Measurements from ENCODE around the gene UCKL1. TPM values are rescaled to one million over a fixed set of nuclear protein-coding genes. Genes with fewer than 3 reads are reported as not detected.
A peak's percentile ranks its signal among the peaks of the same experiment; 100 is the strongest.

Gene UCKL1
- polyA plus RNA-seq, 3 donors, result 10.9 to 65.8 (median 14.5) TPM

- Mint-ChIP-seq H3K4me3 (peak overlapping the region; percentile 92 to 95), H3K27ac (peak overlapping the region; percentile 96 to 99 (median 98)), H3K9me3 (no peaks in the 10 kb centered on the region), H3K27me3 (ENCODE audit: low read depth in 3 of 3) (no peaks in the 10 kb centered on the region), H3K4me1 (peaks cover 55% of the 10 kb centered on the region), H3K36me3 (peaks cover 36 to 49% of the 10 kb centered on the region in 2 donors)
- Histone ChIP-seq H3K4me2 (replicated peaks; ENCODE audit: extremely low read depth, low read length, poor library complexity, severe bottlenecking) (peak overlapping the region; percentile 96), H4K20me1 (ENCODE audit: insufficient read depth, low read length) (peaks cover 91% of the 10 kb centered on the region), H2AFZ (ENCODE audit: insufficient read depth, low read depth, low read length, poor library complexity, severe bottlenecking) (no peak overlapping the region), H3K9ac (ENCODE audit: insufficient read depth, low read length, poor library complexity, severe bottlenecking) (peak overlapping the region; percentile 78), H3K9me3 (replicated peaks in 1 of 2; ENCODE audit: control insufficient read depth in 1 of 2, insufficient read depth in 1 of 2, low read length in 2 of 2) (no peaks in the 10 kb centered on the region), H3K79me2 (ENCODE audit: insufficient read depth, low read length) (peaks cover 58% of the 10 kb centered on the region), H3K27me3 (ENCODE audit: control insufficient read depth in 2 of 2, insufficient read depth in 2 of 2, low read length in 2 of 2) (no peaks in the 10 kb centered on the region), H3K4me1 (ENCODE audit: control insufficient read depth in 1 of 2, insufficient read depth in 2 of 2, low read length in 2 of 2) (peaks cover 52 to 60% of the 10 kb centered on the region in 2 donors), H3K27ac (ENCODE audit: low read depth in 1 of 2, low read length in 2 of 2) (peak overlapping the region; percentile 90 to 93), H3K36me3 (replicated peaks in 1 of 2; ENCODE audit: control insufficient read depth in 1 of 2, insufficient read depth in 2 of 2, low read length in 2 of 2) (peaks cover 21 to 36% of the 10 kb centered on the region in 2 donors), H3K4me3 (replicated peaks in 1 of 3; ENCODE audit: low read depth in 2 of 3, low read length in 3 of 3) (peak overlapping the region; percentile 80 to 96 (median 80))
- no peak for TF ChIP-seq CTCF (IDR thresholded peaks at IDR 0.05)
- WGBS (ENCODE audit: insufficient coverage), result under 1% methylated on average over 33 of the region's 87 CpGs
- no peak for DNase-seq
- intact Hi-C loops (cut with micrococcal nuclease), result loop anchor here in 1 of 2 donors (5.0 to 10.0 kb wide), 2 partner anchors 62 to 331 kb away; partner anchors contain the start of gene UCKL1
These were observed 60.8 kb downstream of the UCKL1 start for GRCh38 chr20:63895202-63895951.

- H2AFZ ChIP-seq (ENCODE audit: insufficient read depth, low read depth, low read length, poor library complexity, severe bottlenecking), result peak within 1 kb of the TSS; percentile 1
- TF ChIP-seq CTCF (IDR thresholded peaks at IDR 0.05), result no peak
- H3K27me3 ChIP-seq (ENCODE audit: control insufficient read depth in 2 of 2, insufficient read depth in 2 of 2, low read length in 2 of 2), result no peaks in the 10 kb centered on the region
- H3K4me3 ChIP-seq (replicated peaks in 1 of 3; ENCODE audit: low read depth in 2 of 3, low read length in 3 of 3), result peak within 1 kb of the TSS; percentile 80 to 96 (median 80)
- peaks cover 43 to 57% of the 10 kb centered on the region in 2 donors for H3K36me3 Mint-ChIP-seq
- peak; percentile 95 to 96 (median 95) for DNase-seq
- under 1% methylated on average over 69 of the region's 82 CpGs for WGBS (ENCODE audit: insufficient coverage)
- H3K27ac ChIP-seq (ENCODE audit: low read depth in 1 of 2, low read length in 2 of 2), result peak within 1 kb of the TSS; percentile 90 to 93
- no peaks in the 10 kb centered on the region for H3K27me3 Mint-ChIP-seq (ENCODE audit: low read depth in 3 of 3)
- no peaks in the 10 kb centered on the region for H3K9me3 Mint-ChIP-seq
- no peaks in the 10 kb centered on the region for H3K9me3 ChIP-seq (replicated peaks in 1 of 2; ENCODE audit: control insufficient read depth in 1 of 2, insufficient read depth in 1 of 2, low read length in 2 of 2)
- peak within 1 kb of the TSS; percentile 96 to 99 (median 98) for H3K27ac Mint-ChIP-seq
- H3K36me3 ChIP-seq (replicated peaks in 1 of 2; ENCODE audit: control insufficient read depth in 1 of 2, insufficient read depth in 2 of 2, low read length in 2 of 2), result peaks cover 29 to 44% of the 10 kb centered on the region in 2 donors
- intact Hi-C loops (cut with micrococcal nuclease), result loop anchor here in 1 of 2 donors (5.0 to 10.0 kb wide), 2 partner anchors 63 to 330 kb away; partner anchors contain the start of gene UCKL1
- H3K4me3 Mint-ChIP-seq, result peak within 1 kb of the TSS; percentile 92 to 95
- H3K4me1 ChIP-seq (ENCODE audit: control insufficient read depth in 1 of 2, insufficient read depth in 2 of 2, low read length in 2 of 2), result peaks cover 52 to 60% of the 10 kb centered on the region in 2 donors
- peaks cover 55% of the 10 kb centered on the region for H3K4me1 Mint-ChIP-seq
- peak within 1 kb of the TSS; percentile 96 for H3K4me2 ChIP-seq (replicated peaks; ENCODE audit: extremely low read depth, low read length, poor library complexity, severe bottlenecking)
- H4K20me1 ChIP-seq (ENCODE audit: insufficient read depth, low read length), result peaks cover 91% of the 10 kb centered on the region
- peak within 1 kb of the TSS; percentile 78 for H3K9ac ChIP-seq (ENCODE audit: insufficient read depth, low read length, poor library complexity, severe bottlenecking)
- peaks cover 55% of the 10 kb centered on the region for H3K79me2 ChIP-seq (ENCODE audit: insufficient read depth, low read length)
These were observed 61.6 kb downstream of the UCKL1 start, which contains the start of gene DNAJC5 for GRCh38 chr20:63894358-63895201. Gene DNAJC5 (plus strand): TSS chr20:63895126. CDS start chr20:63928346, 33,220 bp downstream.
